SK-N-SH (cell line): ENCODE results near the gene RGS17. TPM values are rescaled to one million over a fixed set of nuclear protein-coding genes. Genes with fewer than 3 reads are reported as not detected.

ENCODE experiments used
- CTCF ChIA-PET: fragments of 300-600, 350-600 bp; formaldehyde crosslinking; extraction: SDS; loops from one replicate; lab custom pipeline; 2021; lab: Yijun Ruan, JAX
- POLR2A ChIA-PET: fragments of 350-600 bp; sonication (Branson Sonifier 250); formaldehyde crosslinking; extraction: SDS; loops from one replicate; lab custom pipeline; 2020; ENCODE audit warnings: antibody characterized with exemption, inconsistent platforms; lab: Yijun Ruan, JAX
- DNase-seq: peaks from one replicate; pipeline ENCODE4 v3.0.0; 2012
- H2AFZ ChIP-seq: fragments of 200-600 bp; sonication (generic); 2 replicates; pipeline ENCODE4 v1.8.1; 2016; ENCODE audit warnings: antibody characterized with exemption, mild to moderate bottlenecking, low read depth
- H3F3A ChIP-seq: fragments of 200-600 bp; sonication (generic); replicated peaks from 2 replicates; pipeline ENCODE3; 2016; ENCODE audit warnings: antibody characterized with exemption, mild to moderate bottlenecking; ENCODE audit not compliant: insufficient read depth
- H3K27ac ChIP-seq, 2 experiments: fragments of 200-500 bp in 1 of 2; fragments of 200-600 bp in 1 of 2; sonication (Bioruptor generic) in 1 of 2; sonication (generic), shearing (Covaris generic) in 1 of 2; 2 replicates each; pipeline versions ENCODE4 v1.5.1 to v1.6.1; 2014 to 2016; ENCODE audit warnings: low read depth in 2 of 2, inconsistent platforms in 1 of 2, low read length in 1 of 2, mild to moderate bottlenecking in 1 of 2, mixed read lengths in 1 of 2
- H3K27me3 ChIP-seq: fragments of 200-600 bp; sonication (generic), shearing (Covaris generic); 2 replicates; pipeline ENCODE4 v1.6.1; 2016; ENCODE audit warnings: mixed run types; ENCODE audit not compliant: insufficient read depth
- H3K36me3 ChIP-seq, 2 experiments: fragments of 200-500 bp in 1 of 2; fragments of 200-600 bp in 1 of 2; sonication (Bioruptor generic) in 1 of 2; sonication (generic) in 1 of 2; replicated peaks in 1 of 2; 2 replicates each; pipeline versions ENCODE3 to v1.5.1; 2014 to 2016; ENCODE audit warnings: low read length in 1 of 2, mild to moderate bottlenecking in 1 of 2; ENCODE audit not compliant: insufficient read depth in 2 of 2, control insufficient read depth in 1 of 2
- H3K4me1 ChIP-seq, 2 experiments: fragments of 200-500 bp in 1 of 2; fragments of 200-600 bp in 1 of 2; sonication (Bioruptor generic) in 1 of 2; sonication (generic), shearing (Covaris generic) in 1 of 2; 2 replicates each; pipeline versions ENCODE4 v1.5.1 to v1.6.1; 2014 to 2016; ENCODE audit warnings: low read depth in 1 of 2, low read length in 1 of 2, mixed run types in 1 of 2; ENCODE audit not compliant: insufficient read depth in 2 of 2, control insufficient read depth in 1 of 2
- H3K4me2 ChIP-seq: fragments of 200-600 bp; sonication (generic), shearing (Covaris generic); 2 replicates; pipeline ENCODE4 v1.6.1; 2017; ENCODE audit warnings: mixed run types
- H3K4me3 ChIP-seq, 2 experiments: fragments of 200-500 bp in 1 of 2; fragments of 200-600 bp in 1 of 2; sonication (Bioruptor generic) in 1 of 2; sonication (generic), shearing (Covaris generic) in 1 of 2; 2 replicates each; pipeline versions ENCODE4 v1.5.1 to v1.8.1; 2014 to 2016; ENCODE audit warnings: low read depth in 2 of 2, inconsistent platforms in 1 of 2, low read length in 1 of 2, mild to moderate bottlenecking in 1 of 2, mixed read lengths in 1 of 2, moderate library complexity in 1 of 2
- H3K79me2 ChIP-seq: fragments of 200-600 bp; sonication (generic); 2 replicates; pipeline ENCODE4 v1.8.1; 2017; ENCODE audit warnings: mild to moderate bottlenecking; ENCODE audit not compliant: insufficient read depth
- H3K9ac ChIP-seq: fragments of 200-600 bp; sonication (generic); 2 replicates; pipeline ENCODE4 v1.6.1; 2017; ENCODE audit warnings: mixed run types
- H3K9me2 ChIP-seq: fragments of 200-600 bp; sonication (generic); 2 replicates; pipeline ENCODE4 v1.6.1; 2017; ENCODE audit warnings: mixed run types
- H3K9me3 ChIP-seq: fragments of 200-600 bp; sonication (generic); 2 replicates; pipeline ENCODE4 v1.6.1; 2017; ENCODE audit warnings: mixed run types, mild to moderate bottlenecking, moderate library complexity
- H4K20me1 ChIP-seq: fragments of 200-600 bp; sonication (generic); 2 replicates; pipeline ENCODE4 v1.6.1; 2017; ENCODE audit warnings: mild to moderate bottlenecking, mixed run types; ENCODE audit not compliant: insufficient read depth
- ELF1 ChIP-seq: IDR thresholded peaks from 2 replicates; pipeline ENCODE4 v1.4.0; 2012
- EP300 ChIP-seq, 2 experiments: IDR thresholded peaks; 2 replicates each; pipeline versions ENCODE4 v1.4.0 to v1.6.1; 2012; ENCODE audit warnings: borderline replicate concordance in 1 of 2, low read depth in 1 of 2, low read length in 1 of 2
- FOSL2 ChIP-seq: IDR thresholded peaks from 2 replicates; pipeline ENCODE4 v1.4.0; 2012; ENCODE audit warnings: low read depth, mild to moderate bottlenecking, moderate library complexity, borderline replicate concordance
- FOXJ3 ChIP-seq: sonication (generic); formaldehyde crosslinking; IDR thresholded peaks from 2 replicates; pipeline ENCODE4 v1.5.1; 2020; ENCODE audit warnings: mild to moderate bottlenecking, missing genetic modification reagents
- JUND ChIP-seq: IDR thresholded peaks from 2 replicates; pipeline ENCODE4 v1.4.0; 2012
- MXI1 ChIP-seq: IDR thresholded peaks from 2 replicates; pipeline ENCODE4 v1.6.1; 2012; ENCODE audit warnings: mild to moderate bottlenecking, low read depth, low read length, improper control_type of control experiment
- NRF1 ChIP-seq: IDR thresholded peaks from 2 replicates; pipeline ENCODE4 v1.6.1; 2012; ENCODE audit warnings: low read depth, mild to moderate bottlenecking, low read length
- POLR2AphosphoS5 ChIP-seq: IDR thresholded peaks from 2 replicates; pipeline ENCODE4 v1.6.1; 2012; ENCODE audit warnings: low read depth, low read length
- RFX5 ChIP-seq: IDR thresholded peaks from 2 replicates; pipeline ENCODE4 v1.6.1; 2012; ENCODE audit warnings: mild to moderate bottlenecking, improper control_type of control experiment, low read length
- RXRA ChIP-seq: IDR thresholded peaks from 2 replicates; pipeline ENCODE4 v1.4.0; 2012; ENCODE audit warnings: low read depth, mild to moderate bottlenecking, borderline replicate concordance
- SIN3A ChIP-seq: IDR thresholded peaks from 2 replicates; pipeline ENCODE4 v1.6.1; 2012; ENCODE audit warnings: low read depth, mild to moderate bottlenecking, low read length, moderate library complexity, borderline replicate concordance
- TAF1 ChIP-seq: IDR thresholded peaks from 2 replicates; pipeline ENCODE4 v1.6.1; 2012; ENCODE audit warnings: low read depth, mild to moderate bottlenecking, low read length, moderate library complexity, borderline replicate concordance
- YY1 ChIP-seq: IDR thresholded peaks from 2 replicates; pipeline ENCODE4 v1.4.0; 2012; ENCODE audit warnings: low read depth, mild to moderate bottlenecking
- WGBS: methylation state at CpG from one replicate; pipeline ENCODE4 v1.1.6; 2017; ENCODE audit warnings: low lambda C conversion rate; 5-methylcytosine and 5-hydroxymethylcytosine counted together
- polyA plus RNA-seq, 3 experiments: library from polyadenylated mRNA; depleted of rRNA; stranded (reverse); fragments of >200 nt; gene quantifications; 2 replicates each; pipeline ENCODE4 v1.2.3, GENCODE V29; 2012
- TF ChIP-seq, protein P1 (sequence below): IDR thresholded peaks from 2 replicates; pipeline ENCODE4 v1.4.0; 2012; ENCODE audit warnings: low read depth, borderline replicate concordance
- TF ChIP-seq, protein P2 (sequence below): fragments of 200-600 bp; sonication (generic); IDR thresholded peaks from 2 replicates; pipeline ENCODE4 v1.6.1; 2017; ENCODE audit warnings: antibody characterized with exemption, mild to moderate bottlenecking, moderate library complexity
- TF ChIP-seq, protein P3 (sequence below): IDR thresholded peaks from 2 replicates; pipeline ENCODE4 v1.4.0; 2012; ENCODE audit warnings: low read depth
- TF ChIP-seq, protein P4 (sequence below): IDR thresholded peaks from 2 replicates; pipeline ENCODE4; 2012
- TF ChIP-seq, protein P5 (sequence below): fragments of 150-350 bp; IDR thresholded peaks from 2 replicates; pipeline ENCODE4 v1.6.1; 2017; ENCODE audit warnings: antibody characterized with exemption, low read length, low read depth, borderline replicate concordance
- TF ChIP-seq, protein P6 (sequence below): IDR thresholded peaks from 2 replicates; pipeline ENCODE4 v1.4.0; 2012; ENCODE audit warnings: low read depth, borderline replicate concordance
- TF ChIP-seq, protein P7 (sequence below): fragments of 150-350 bp; IDR thresholded peaks from 2 replicates; pipeline ENCODE4 v1.6.1; 2016; ENCODE audit warnings: mild to moderate bottlenecking, low read depth, low read length

Gene RGS17
- polyA plus RNA-seq, 1 of the 3 experiments (the other 2 are of a cell fraction): 1.4 TPM

DNA sequence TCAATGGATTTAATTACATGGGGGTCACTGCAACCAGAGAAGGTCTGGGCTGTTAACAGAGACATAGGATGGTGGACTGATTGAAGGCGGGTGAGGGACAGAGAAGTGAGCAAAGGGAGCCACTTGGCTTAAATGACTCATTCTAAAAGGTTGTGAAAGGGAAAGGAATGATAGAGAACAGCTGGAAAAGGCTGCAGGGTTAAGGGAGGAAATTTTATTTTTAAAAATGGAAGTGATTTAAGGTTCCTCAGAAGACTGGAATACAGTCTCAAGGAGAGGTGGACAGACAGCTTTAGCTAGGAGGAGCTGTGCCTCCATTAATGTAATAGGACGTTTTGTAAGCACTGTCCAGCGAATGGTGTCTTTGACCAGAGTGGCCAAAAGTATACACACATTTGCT, 46.7 kb downstream of the RGS17 start:
- H2AFZ ChIP-seq: no peak overlapping the region
- no peak overlapping the region for H3K4me2 ChIP-seq
- H3K9ac ChIP-seq: no peak overlapping the region
- H4K20me1 ChIP-seq: no peaks in the 10 kb centered on the region
- peaks cover 11% of the 10 kb centered on the region; the same call in 1 of the 2 replicates for H3K9me3 ChIP-seq
- H3K9me2 ChIP-seq: no peaks in the 10 kb centered on the region
- no peaks in the 10 kb centered on the region for H3K27me3 ChIP-seq
- POLR2A ChIA-PET: no interaction called here
- no peak overlapping the region for H3K4me3 ChIP-seq
- WGBS: 82% methylated on average over 3 of the region's 3 CpGs
- H3K4me1 ChIP-seq: no peaks in the 10 kb centered on the region; a peak in 2 of 4 replicates
- no peaks in the 10 kb centered on the region for H3K36me3 ChIP-seq
- H3K27ac ChIP-seq: no peak overlapping the region
- CTCF ChIA-PET: no interaction called here
- no peaks in the 10 kb centered on the region for H3K79me2 ChIP-seq
- no peak for DNase-seq
- peaks cover 10% of the 10 kb centered on the region for H3F3A ChIP-seq
- TF ChIP-seq FOSL2 (0 out of 2 replicates have a peak, but pooled peaks have one; percentile 13), RFX5 (no peak)

DNA sequence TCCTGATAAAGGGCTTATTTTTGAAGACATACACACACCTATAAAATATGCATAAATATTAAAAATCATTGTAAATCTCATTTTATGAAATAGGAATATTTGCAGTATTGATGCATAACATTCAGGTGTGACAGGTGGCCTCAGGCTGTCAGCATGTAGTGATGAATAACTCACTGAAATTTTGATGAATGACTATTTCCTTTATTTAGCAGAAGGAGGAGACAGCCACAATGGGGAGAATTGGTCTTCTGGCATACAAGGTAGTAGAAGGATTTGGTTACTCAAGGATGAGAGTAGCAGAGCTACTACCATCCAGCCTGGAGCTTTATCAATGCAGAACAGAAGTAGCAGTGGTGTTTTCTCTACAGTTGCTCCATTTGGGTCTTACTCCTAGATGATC, 47.2 kb downstream of the RGS17 start:
- no peak overlapping the region for H3K4me2 ChIP-seq
- DNase-seq: no peak
- H3K79me2 ChIP-seq: no peaks in the 10 kb centered on the region
- H3F3A ChIP-seq: peaks cover 10% of the 10 kb centered on the region
- no peaks in the 10 kb centered on the region for H3K9me2 ChIP-seq
- H3K4me3 ChIP-seq: no peak overlapping the region
- POLR2A ChIA-PET: no interaction called here
- H2AFZ ChIP-seq: no peak overlapping the region
- no peaks in the 10 kb centered on the region for H3K27me3 ChIP-seq
- peaks cover 11% of the 10 kb centered on the region; the same call in 1 of the 2 replicates for H3K9me3 ChIP-seq
- no peaks in the 10 kb centered on the region for H3K36me3 ChIP-seq
- no peaks in the 10 kb centered on the region; a peak in 2 of 4 replicates for H3K4me1 ChIP-seq
- TF ChIP-seq, protein P1, sequence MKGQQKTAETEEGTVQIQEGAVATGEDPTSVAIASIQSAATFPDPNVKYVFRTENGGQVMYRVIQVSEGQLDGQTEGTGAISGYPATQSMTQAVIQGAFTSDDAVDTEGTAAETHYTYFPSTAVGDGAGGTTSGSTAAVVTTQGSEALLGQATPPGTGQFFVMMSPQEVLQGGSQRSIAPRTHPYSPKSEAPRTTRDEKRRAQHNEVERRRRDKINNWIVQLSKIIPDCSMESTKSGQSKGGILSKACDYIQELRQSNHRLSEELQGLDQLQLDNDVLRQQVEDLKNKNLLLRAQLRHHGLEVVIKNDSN: no peak
- TF ChIP-seq EP300 (IDR thresholded peaks at IDR 0.05; ENCODE audit: borderline replicate concordance in 1 of 2, low read depth in 1 of 2, low read length in 1 of 2): no peak
- TF ChIP-seq, protein P2, sequence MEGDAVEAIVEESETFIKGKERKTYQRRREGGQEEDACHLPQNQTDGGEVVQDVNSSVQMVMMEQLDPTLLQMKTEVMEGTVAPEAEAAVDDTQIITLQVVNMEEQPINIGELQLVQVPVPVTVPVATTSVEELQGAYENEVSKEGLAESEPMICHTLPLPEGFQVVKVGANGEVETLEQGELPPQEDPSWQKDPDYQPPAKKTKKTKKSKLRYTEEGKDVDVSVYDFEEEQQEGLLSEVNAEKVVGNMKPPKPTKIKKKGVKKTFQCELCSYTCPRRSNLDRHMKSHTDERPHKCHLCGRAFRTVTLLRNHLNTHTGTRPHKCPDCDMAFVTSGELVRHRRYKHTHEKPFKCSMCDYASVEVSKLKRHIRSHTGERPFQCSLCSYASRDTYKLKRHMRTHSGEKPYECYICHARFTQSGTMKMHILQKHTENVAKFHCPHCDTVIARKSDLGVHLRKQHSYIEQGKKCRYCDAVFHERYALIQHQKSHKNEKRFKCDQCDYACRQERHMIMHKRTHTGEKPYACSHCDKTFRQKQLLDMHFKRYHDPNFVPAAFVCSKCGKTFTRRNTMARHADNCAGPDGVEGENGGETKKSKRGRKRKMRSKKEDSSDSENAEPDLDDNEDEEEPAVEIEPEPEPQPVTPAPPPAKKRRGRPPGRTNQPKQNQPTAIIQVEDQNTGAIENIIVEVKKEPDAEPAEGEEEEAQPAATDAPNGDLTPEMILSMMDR: no peak
- TF ChIP-seq FOXJ3 (CRISPR knock-in tag): no peak
- TF ChIP-seq ELF1: no peak
- no peak for TF ChIP-seq RXRA
- TF ChIP-seq, protein P3, sequence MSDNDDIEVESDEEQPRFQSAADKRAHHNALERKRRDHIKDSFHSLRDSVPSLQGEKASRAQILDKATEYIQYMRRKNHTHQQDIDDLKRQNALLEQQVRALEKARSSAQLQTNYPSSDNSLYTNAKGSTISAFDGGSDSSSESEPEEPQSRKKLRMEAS: no peak
- TF ChIP-seq, protein P4, sequence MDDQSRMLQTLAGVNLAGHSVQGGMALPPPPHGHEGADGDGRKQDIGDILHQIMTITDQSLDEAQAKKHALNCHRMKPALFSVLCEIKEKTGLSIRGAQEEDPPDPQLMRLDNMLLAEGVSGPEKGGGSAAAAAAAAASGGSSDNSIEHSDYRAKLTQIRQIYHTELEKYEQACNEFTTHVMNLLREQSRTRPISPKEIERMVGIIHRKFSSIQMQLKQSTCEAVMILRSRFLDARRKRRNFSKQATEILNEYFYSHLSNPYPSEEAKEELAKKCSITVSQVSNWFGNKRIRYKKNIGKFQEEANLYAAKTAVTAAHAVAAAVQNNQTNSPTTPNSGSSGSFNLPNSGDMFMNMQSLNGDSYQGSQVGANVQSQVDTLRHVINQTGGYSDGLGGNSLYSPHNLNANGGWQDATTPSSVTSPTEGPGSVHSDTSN: no peak
- TF ChIP-seq NRF1: no peak
- TF ChIP-seq TAF1: no peak
- TF ChIP-seq, protein P5, sequence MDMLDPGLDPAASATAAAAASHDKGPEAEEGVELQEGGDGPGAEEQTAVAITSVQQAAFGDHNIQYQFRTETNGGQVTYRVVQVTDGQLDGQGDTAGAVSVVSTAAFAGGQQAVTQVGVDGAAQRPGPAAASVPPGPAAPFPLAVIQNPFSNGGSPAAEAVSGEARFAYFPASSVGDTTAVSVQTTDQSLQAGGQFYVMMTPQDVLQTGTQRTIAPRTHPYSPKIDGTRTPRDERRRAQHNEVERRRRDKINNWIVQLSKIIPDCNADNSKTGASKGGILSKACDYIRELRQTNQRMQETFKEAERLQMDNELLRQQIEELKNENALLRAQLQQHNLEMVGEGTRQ: no peak
- TF ChIP-seq YY1: no peak
- TF ChIP-seq, protein P6, sequence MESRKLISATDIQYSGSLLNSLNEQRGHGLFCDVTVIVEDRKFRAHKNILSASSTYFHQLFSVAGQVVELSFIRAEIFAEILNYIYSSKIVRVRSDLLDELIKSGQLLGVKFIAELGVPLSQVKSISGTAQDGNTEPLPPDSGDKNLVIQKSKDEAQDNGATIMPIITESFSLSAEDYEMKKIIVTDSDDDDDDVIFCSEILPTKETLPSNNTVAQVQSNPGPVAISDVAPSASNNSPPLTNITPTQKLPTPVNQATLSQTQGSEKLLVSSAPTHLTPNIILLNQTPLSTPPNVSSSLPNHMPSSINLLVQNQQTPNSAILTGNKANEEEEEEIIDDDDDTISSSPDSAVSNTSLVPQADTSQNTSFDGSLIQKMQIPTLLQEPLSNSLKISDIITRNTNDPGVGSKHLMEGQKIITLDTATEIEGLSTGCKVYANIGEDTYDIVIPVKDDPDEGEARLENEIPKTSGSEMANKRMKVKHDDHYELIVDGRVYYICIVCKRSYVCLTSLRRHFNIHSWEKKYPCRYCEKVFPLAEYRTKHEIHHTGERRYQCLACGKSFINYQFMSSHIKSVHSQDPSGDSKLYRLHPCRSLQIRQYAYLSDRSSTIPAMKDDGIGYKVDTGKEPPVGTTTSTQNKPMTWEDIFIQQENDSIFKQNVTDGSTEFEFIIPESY: no peak
- TF ChIP-seq, protein P7, sequence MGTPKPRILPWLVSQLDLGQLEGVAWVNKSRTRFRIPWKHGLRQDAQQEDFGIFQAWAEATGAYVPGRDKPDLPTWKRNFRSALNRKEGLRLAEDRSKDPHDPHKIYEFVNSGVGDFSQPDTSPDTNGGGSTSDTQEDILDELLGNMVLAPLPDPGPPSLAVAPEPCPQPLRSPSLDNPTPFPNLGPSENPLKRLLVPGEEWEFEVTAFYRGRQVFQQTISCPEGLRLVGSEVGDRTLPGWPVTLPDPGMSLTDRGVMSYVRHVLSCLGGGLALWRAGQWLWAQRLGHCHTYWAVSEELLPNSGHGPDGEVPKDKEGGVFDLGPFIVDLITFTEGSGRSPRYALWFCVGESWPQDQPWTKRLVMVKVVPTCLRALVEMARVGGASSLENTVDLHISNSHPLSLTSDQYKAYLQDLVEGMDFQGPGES: no peak
- no peak for TF ChIP-seq MXI1
- TF ChIP-seq JUND: no peak
- no peak for TF ChIP-seq POLR2AphosphoS5
- TF ChIP-seq SIN3A: no peak
- H3K9ac ChIP-seq: no peak overlapping the region
- CTCF ChIA-PET: no interaction called here
- no peak overlapping the region for H3K27ac ChIP-seq
- no peaks in the 10 kb centered on the region for H4K20me1 ChIP-seq
